ENCODE data around the gene GJC2.

Gene GJC2

GRCh38 chr1:228145463-228146416, 4.0 kb upstream of the GJC2 start:
- no peak for TF ChIP-seq CTCF (IDR thresholded peaks at IDR 0.05; ENCODE audit: low read depth, low read length)
- no peak for DNase-seq (ENCODE audit: extremely low read depth, low read depth)

- no peak for TF ChIP-seq CTCF (IDR thresholded peaks at IDR 0.05; ENCODE audit: low read depth, low read length)
- DNase-seq (ENCODE audit: extremely low read depth, low read depth): no peak
Measured at GRCh38 chr1:228146417-228147150, 3.1 kb upstream of the GJC2 start.

- DNase-seq (ENCODE audit: extremely low read depth, low read depth): no peak
- no peak for TF ChIP-seq CTCF (IDR thresholded peaks at IDR 0.05; ENCODE audit: low read depth, low read length)
Measured at GRCh38 chr1:228147151-228147693, 2.5 kb upstream of the GJC2 start.

GRCh38 chr1:228147768-228148167, 2.0 kb upstream of the GJC2 start:
- no peak for DNase-seq (ENCODE audit: extremely low read depth, low read depth)
- TF ChIP-seq CTCF (IDR thresholded peaks at IDR 0.05; ENCODE audit: low read depth, low read length): no peak

- DNase-seq (ENCODE audit: extremely low read depth, low read depth): no peak
- TF ChIP-seq CTCF (IDR thresholded peaks at IDR 0.05; ENCODE audit: low read depth, low read length): no peak
Measured at GRCh38 chr1:228148196-228148861, 1.4 kb upstream of the GJC2 start.

GRCh38 chr1:228148935-228149405, 760 bp upstream of the GJC2 start:
- DNase-seq (ENCODE audit: extremely low read depth, low read depth): no peak
- TF ChIP-seq CTCF (IDR thresholded peaks at IDR 0.05; ENCODE audit: low read depth, low read length): no peak

Measured in AG09319 (cell line).